ENCODE data around the gene ATXN1. TPM values are rescaled to one million over a fixed set of nuclear protein-coding genes. Genes with fewer than 3 reads are reported as not detected.

Gene ATXN1
- total and polyA plus RNA-seq, 2 of the 8 experiments (the other 6 are each of a cell fraction or from before 2014, with no cell fraction given), result 1.6 to 4.0 TPM

DNA sequence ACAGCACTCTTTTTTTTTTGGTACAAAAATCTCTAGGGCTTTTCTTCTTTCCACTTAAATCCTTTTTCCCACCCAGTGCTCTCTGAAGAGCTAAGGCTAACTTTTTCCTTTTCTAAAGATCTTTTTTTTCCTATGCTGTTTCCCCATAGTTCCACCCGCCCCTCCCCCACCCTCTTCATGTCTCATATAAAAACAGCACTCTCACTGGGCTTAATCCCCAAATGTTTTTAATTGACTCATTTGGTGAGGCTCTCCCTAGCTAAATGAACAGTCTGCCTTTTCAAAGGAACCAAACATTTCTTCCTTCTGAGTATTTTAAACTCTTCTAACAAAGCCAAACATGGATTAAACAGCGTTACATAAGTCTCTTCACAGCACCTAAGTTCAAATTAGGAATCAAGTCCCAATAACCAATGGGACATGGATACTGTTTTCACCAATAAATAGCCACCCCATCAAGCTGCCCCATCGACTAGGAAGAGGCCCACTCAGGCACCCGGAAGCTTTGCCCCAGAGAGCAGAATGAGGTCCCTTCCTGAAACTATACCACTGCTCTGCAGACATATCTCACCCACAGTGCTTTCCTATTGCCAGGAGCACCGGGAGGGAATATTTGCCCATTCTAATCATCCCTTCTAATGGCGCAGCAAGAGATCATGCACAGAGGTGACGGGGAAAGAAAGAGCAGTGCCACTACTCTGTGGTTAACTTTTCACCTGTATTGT is 63.7 kb downstream of the ATXN1 start:
- Histone ChIP-seq H3K27me3 (replicated peaks in 1 of 4; ENCODE audit: control insufficient read depth in 3 of 4, extremely low read depth in 1 of 4, insufficient read depth in 3 of 4, low read length in 3 of 4) (no peaks in the 10 kb centered on the region), H4K91ac (replicated peaks; ENCODE audit: insufficient read length, low read length) (no peak overlapping the region), H3K9ac (replicated peaks in 1 of 4; ENCODE audit: extremely low read depth in 1 of 4, low read depth in 3 of 4, low read length in 3 of 4) (no peak overlapping the region), H3K23ac (ENCODE audit: insufficient read length) (no peak overlapping the region), H4K20me1 (replicated peaks in 1 of 2; ENCODE audit: control insufficient read depth in 1 of 2, insufficient read depth in 2 of 2, low read length in 2 of 2) (no peaks in the 10 kb centered on the region), H3K79me2 (ENCODE audit: control insufficient read depth in 1 of 2, insufficient read depth in 2 of 2, low read length in 2 of 2) (no peaks in the 10 kb centered on the region), H4K5ac (ENCODE audit: insufficient read length, low read depth, low read length) (no peak overlapping the region), H3K56ac (replicated peaks; ENCODE audit: insufficient read length, low read depth, low read length) (peak overlapping the region; percentile 26), H3K4me1 (replicated peaks in 1 of 4; ENCODE audit: control insufficient read depth in 3 of 4, insufficient read depth in 4 of 4, low read length in 3 of 4) (peaks cover 0 to 6% (median 3%) of the 10 kb centered on the region in 4 experiments; a peak in 4 of 7 replicates), H3K4me2 (ENCODE audit: insufficient read depth in 1 of 2, low read depth in 2 of 2, low read length in 2 of 2) (no peak overlapping the region), H4K8ac (ENCODE audit: extremely low read depth, insufficient read depth, low read length) (no peak overlapping the region), H3K14ac (ENCODE audit: insufficient read length) (no peak overlapping the region), H2BK5ac (ENCODE audit: low read depth, low read length) (no peak overlapping the region), H3K27ac (ENCODE audit: low read depth, low read length) (no peak overlapping the region), H3K23me2 (ENCODE audit: low read depth, low read length) (no peaks in the 10 kb centered on the region), H3K4me3 (ENCODE audit: extremely low read depth in 1 of 4, insufficient read depth in 2 of 4, low read depth in 3 of 4, low read length in 4 of 4) (no peak overlapping the region), H2BK15ac (ENCODE audit: low read length) (no peak overlapping the region), H2BK20ac (ENCODE audit: low read length) (no peak overlapping the region), H3K79me1 (ENCODE audit: low read depth, low read length) (no peaks in the 10 kb centered on the region), H2BK120ac (replicated peaks; ENCODE audit: low read depth, low read length) (no peak overlapping the region), H2AFZ (ENCODE audit: low read length) (no peak overlapping the region), H3K9me3 (ENCODE audit: insufficient read depth in 2 of 2, low read depth in 1 of 2, low read length in 1 of 2) (no peaks in the 10 kb centered on the region), H3K4ac (replicated peaks; ENCODE audit: insufficient read length, low read depth, low read length) (no peak overlapping the region), H3K18ac (ENCODE audit: extremely low read depth, low read length) (no peak overlapping the region), H2BK12ac (ENCODE audit: low read depth, low read length) (no peak overlapping the region), H3K36me3 (ENCODE audit: control insufficient read depth in 2 of 4, insufficient read depth in 4 of 4, low read length in 3 of 4) (no peaks in the 10 kb centered on the region), H2AK5ac (ENCODE audit: low read depth, low read length) (no peak overlapping the region)
- DNase-seq (ENCODE audit: low read depth in 1 of 2, low spot score in 2 of 2), result no peak
- ChIA-PET POLR2A (ENCODE audit: partially characterized antibody) (interaction anchor here (1.0 kb wide), 1 partner anchor 61 kb away, joined by 3 read pairs; no protein-coding TSS in a partner anchor), CTCF (ENCODE audit: partially characterized antibody) (interaction anchor here (1.7 to 3.8 kb wide), 2 partner anchors 9 to 66 kb away, joined by 4 to 13 read pairs; no protein-coding TSS in a partner anchor)
- TF ChIP-seq PHF8 (conservative IDR thresholded peaks at IDR 0.05; ENCODE audit: low read depth, low read length), result no peak
- no peak for TF ChIP-seq EZH2 (IDR thresholded peaks at IDR 0.05; ENCODE audit: low read depth, low read length, severe bottlenecking)
- TF ChIP-seq CBX5 (IDR thresholded peaks at IDR 0.05; ENCODE audit: low read depth, low read length), result no peak
- no peak for TF ChIP-seq TAF1 (IDR thresholded peaks at IDR 0.05; ENCODE audit: low read depth, low read length)
- no peak for TF ChIP-seq TCF12 (IDR thresholded peaks at IDR 0.05; ENCODE audit: low read depth, low read length)
- no peak for TF ChIP-seq SAP30 (IDR thresholded peaks at IDR 0.05; ENCODE audit: insufficient read depth, insufficient replicate concordance, low read length)
- TF ChIP-seq HDAC6 (IDR thresholded peaks at IDR 0.05; ENCODE audit: low read depth, low read length), result no peak
- no peak for FAIRE-seq
- 87% methylated on average over 7 of the region's 7 CpGs; no CpG with 5 or more reads in 1 of the 2 experiments for WGBS, 2 experiments (ENCODE audit: extremely low coverage in 1 of 2, insufficient coverage in 1 of 2, insufficient read length in 1 of 2, insufficient replicate concordance in 2 of 2, low coverage in 1 of 2, low lambda C conversion rate in 2 of 2, missing lambda C conversion rate in 1 of 2)
